Neural cell (in vitro differentiated cells): Measurements from ENCODE around the gene PRKCD. TPM values are rescaled to one million over a fixed set of nuclear protein-coding genes. Genes with fewer than 3 reads are reported as not detected.

Source experiments
- H2AFZ ChIP-seq: fragments of 200-600, 300-800 bp; sonication (generic), shearing (Covaris generic); 2 replicates; pipeline ENCODE4 v1.6.0; 2014; ENCODE audit warnings: low read depth, mild to moderate bottlenecking, antibody characterized with exemption, low read length, moderate library complexity
- H3F3A ChIP-seq: fragments of 200-600 bp; shearing (Covaris generic); 2 replicates; pipeline ENCODE4 v1.6.1; 2016; ENCODE audit warnings: mild to moderate bottlenecking, moderate library complexity, mixed read lengths, antibody characterized with exemption, low read length; ENCODE audit not compliant: insufficient read depth, poor library complexity, severe bottlenecking
- H3K27ac ChIP-seq: fragments of 200-600, 300-800 bp; sonication (generic), shearing (Covaris generic); 2 replicates; pipeline ENCODE4 v1.5.1; 2014; ENCODE audit warnings: mild to moderate bottlenecking, low read length, moderate library complexity
- H3K27me3 ChIP-seq: fragments of 300-800, 200-600 bp; sonication (generic), shearing (Covaris generic); 2 replicates; pipeline ENCODE4 v1.6.0; 2014; ENCODE audit warnings: mild to moderate bottlenecking, low read depth, low read length, moderate library complexity; ENCODE audit not compliant: insufficient read depth
- H3K36me3 ChIP-seq: fragments of 300-800, 200-600 bp; sonication (generic), shearing (Covaris generic); 2 replicates; pipeline ENCODE4 v1.5.1; 2014; ENCODE audit warnings: mild to moderate bottlenecking, antibody characterized with exemption, low read length, moderate library complexity; ENCODE audit not compliant: insufficient read depth
- H3K4me2 ChIP-seq: fragments of 300-800, 200-600 bp; sonication (generic), shearing (Covaris generic); 2 replicates; pipeline ENCODE4 v1.6.0; 2014; ENCODE audit warnings: mild to moderate bottlenecking, low read length
- H3K4me3 ChIP-seq: fragments of 300-800, 200-600 bp; sonication (generic), shearing (Covaris generic); 2 replicates; pipeline ENCODE4 v1.5.1; 2014; ENCODE audit warnings: mild to moderate bottlenecking, low read length, moderate library complexity
- H3K79me2 ChIP-seq: fragments of 200-600 bp; shearing (Covaris generic); replicated peaks from 2 replicates; pipeline ENCODE4 v1.6.0; 2014; ENCODE audit warnings: mild to moderate bottlenecking, low read length, moderate library complexity; ENCODE audit not compliant: insufficient read depth
- H3K9ac ChIP-seq: fragments of 300-800, 200-600 bp; sonication (generic), shearing (Covaris generic); 2 replicates; pipeline ENCODE4 v1.6.1; 2016; ENCODE audit warnings: mild to moderate bottlenecking, low read length, mixed read lengths
- H3K9me2 ChIP-seq: fragments of 200-600 bp; shearing (Covaris generic); 2 replicates; pipeline ENCODE4 v1.6.1; 2016; ENCODE audit warnings: mild to moderate bottlenecking, low read length, mixed read lengths; ENCODE audit not compliant: insufficient read depth
- H3K9me3 ChIP-seq: fragments of 200-600, 300-800 bp; sonication (generic), shearing (Covaris generic); 2 replicates; pipeline ENCODE4 v1.6.1; 2016; ENCODE audit warnings: mild to moderate bottlenecking, mixed run types, low read length, moderate library complexity, mixed read lengths
- H4K20me1 ChIP-seq: fragments of 200-600 bp; shearing (Covaris generic); 2 replicates; pipeline ENCODE4 v1.6.1; 2016; ENCODE audit warnings: mild to moderate bottlenecking, mixed run types; ENCODE audit not compliant: insufficient read depth
- CTCF ChIP-seq: fragments of 450-650 bp; IDR thresholded peaks from 2 replicates; pipeline ENCODE4 v1.5.1; 2014; ENCODE audit warnings: antibody characterized with exemption, mild to moderate bottlenecking, moderate library complexity; ENCODE audit not compliant: poor library complexity, severe bottlenecking
- EP300 ChIP-seq: fragments of 450-650 bp; conservative IDR thresholded peaks from 2 replicates; pipeline ENCODE4 v1.6.1; 2014; ENCODE audit warnings: antibody characterized with exemption, mild to moderate bottlenecking, moderate library complexity; ENCODE audit not compliant: poor library complexity, severe bottlenecking
- EZH2 ChIP-seq: fragments of 200-600, 300-800 bp; shearing (Covaris generic), sonication (generic); IDR thresholded peaks from 2 replicates; pipeline ENCODE4 v1.6.1; 2014; ENCODE audit warnings: antibody characterized with exemption, low read length, borderline replicate concordance, mild to moderate bottlenecking; ENCODE audit not compliant: insufficient read depth, poor library complexity, severe bottlenecking
- MXI1 ChIP-seq: fragments of 450-650 bp; conservative IDR thresholded peaks from 2 replicates; pipeline ENCODE4 v1.6.1; 2014; ENCODE audit warnings: antibody characterized with exemption, mild to moderate bottlenecking; ENCODE audit not compliant: poor library complexity, severe bottlenecking
- POLR2AphosphoS5 ChIP-seq: IDR thresholded peaks from 2 replicates; pipeline ENCODE4 v1.6.1; 2012
- RAD21 ChIP-seq: fragments of 450-650 bp; conservative IDR thresholded peaks from 2 replicates; pipeline ENCODE4 v1.6.1; 2014; ENCODE audit warnings: antibody characterized with exemption, mild to moderate bottlenecking, moderate library complexity
- SMC3 ChIP-seq: fragments of 450-650 bp; conservative IDR thresholded peaks from 2 replicates; pipeline ENCODE4 v1.6.1; 2014; ENCODE audit warnings: antibody characterized with exemption, mild to moderate bottlenecking, moderate library complexity; ENCODE audit not compliant: poor library complexity
- TAF1 ChIP-seq: IDR thresholded peaks from 2 replicates; pipeline ENCODE4 v1.6.1; 2012; ENCODE audit warnings: low read depth
- polyA plus RNA-seq: library from polyadenylated mRNA; depleted of rRNA; stranded (reverse); fragments of >200 nt; gene quantifications from 2 replicates; pipeline ENCODE4 v1.2.3, GENCODE V29; 2014
- TF ChIP-seq, protein P1 (sequence below): IDR thresholded peaks from 2 replicates; pipeline ENCODE4 v1.6.1; 2012; ENCODE audit warnings: borderline replicate concordance

PRKCD gene
- polyA plus RNA-seq, 1 donor from 2014 or later = not detected

- Histone ChIP-seq H3K79me2 (no peaks in the 10 kb centered on the region), H3K4me2 (no peak overlapping the region), H2AFZ (peak overlapping the region; percentile 56), H3K4me3 (no peak overlapping the region), H3K9me2 (no peaks in the 10 kb centered on the region), H3F3A (no peaks in the 10 kb centered on the region), H3K9me3 (no peaks in the 10 kb centered on the region), H4K20me1 (no peaks in the 10 kb centered on the region), H3K9ac (peak overlapping the region; percentile 37), H3K27ac (no peak overlapping the region), H3K36me3 (peaks cover 7% of the 10 kb centered on the region), H3K27me3 (no peaks in the 10 kb centered on the region)
- TF ChIP-seq POLR2AphosphoS5 (no peak), EZH2 (no peak), RAD21 (no peak), TAF1 (no peak), CTCF (no peak), SMC3 (no peak), EP300 (no peak), MXI1 (no peak)
- TF ChIP-seq, protein P1, sequence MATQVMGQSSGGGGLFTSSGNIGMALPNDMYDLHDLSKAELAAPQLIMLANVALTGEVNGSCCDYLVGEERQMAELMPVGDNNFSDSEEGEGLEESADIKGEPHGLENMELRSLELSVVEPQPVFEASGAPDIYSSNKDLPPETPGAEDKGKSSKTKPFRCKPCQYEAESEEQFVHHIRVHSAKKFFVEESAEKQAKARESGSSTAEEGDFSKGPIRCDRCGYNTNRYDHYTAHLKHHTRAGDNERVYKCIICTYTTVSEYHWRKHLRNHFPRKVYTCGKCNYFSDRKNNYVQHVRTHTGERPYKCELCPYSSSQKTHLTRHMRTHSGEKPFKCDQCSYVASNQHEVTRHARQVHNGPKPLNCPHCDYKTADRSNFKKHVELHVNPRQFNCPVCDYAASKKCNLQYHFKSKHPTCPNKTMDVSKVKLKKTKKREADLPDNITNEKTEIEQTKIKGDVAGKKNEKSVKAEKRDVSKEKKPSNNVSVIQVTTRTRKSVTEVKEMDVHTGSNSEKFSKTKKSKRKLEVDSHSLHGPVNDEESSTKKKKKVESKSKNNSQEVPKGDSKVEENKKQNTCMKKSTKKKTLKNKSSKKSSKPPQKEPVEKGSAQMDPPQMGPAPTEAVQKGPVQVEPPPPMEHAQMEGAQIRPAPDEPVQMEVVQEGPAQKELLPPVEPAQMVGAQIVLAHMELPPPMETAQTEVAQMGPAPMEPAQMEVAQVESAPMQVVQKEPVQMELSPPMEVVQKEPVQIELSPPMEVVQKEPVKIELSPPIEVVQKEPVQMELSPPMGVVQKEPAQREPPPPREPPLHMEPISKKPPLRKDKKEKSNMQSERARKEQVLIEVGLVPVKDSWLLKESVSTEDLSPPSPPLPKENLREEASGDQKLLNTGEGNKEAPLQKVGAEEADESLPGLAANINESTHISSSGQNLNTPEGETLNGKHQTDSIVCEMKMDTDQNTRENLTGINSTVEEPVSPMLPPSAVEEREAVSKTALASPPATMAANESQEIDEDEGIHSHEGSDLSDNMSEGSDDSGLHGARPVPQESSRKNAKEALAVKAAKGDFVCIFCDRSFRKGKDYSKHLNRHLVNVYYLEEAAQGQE = no peak
Measured at GRCh38 chr3:53113293-53114010, 47.6 kb upstream of the PRKCD start.

- Histone ChIP-seq H3K4me2 (no peak overlapping the region), H2AFZ (peak overlapping the region; percentile 56), H3K9me2 (no peaks in the 10 kb centered on the region), H3K4me3 (no peak overlapping the region), H3K9me3 (no peaks in the 10 kb centered on the region), H4K20me1 (no peaks in the 10 kb centered on the region), H3F3A (no peaks in the 10 kb centered on the region), H3K9ac (peak overlapping the region; percentile 37), H3K36me3 (peaks cover 7% of the 10 kb centered on the region), H3K79me2 (no peaks in the 10 kb centered on the region), H3K27ac (no peak overlapping the region), H3K27me3 (no peaks in the 10 kb centered on the region)
- no peak for TF ChIP-seq TAF1
- peak; percentile 85 for TF ChIP-seq RAD21
- no peak for TF ChIP-seq EP300
- TF ChIP-seq EZH2 = no peak
- TF ChIP-seq POLR2AphosphoS5 = peak; percentile 25
- peak; percentile 79 for TF ChIP-seq SMC3
- TF ChIP-seq, protein P1 = no peak
- TF ChIP-seq MXI1 = peak; percentile 16
- TF ChIP-seq CTCF = peak; percentile 93
Measured at GRCh38 chr3:53114011-53114400, 47.0 kb upstream of the PRKCD start.
